ENCODE measurements around the gene ANXA6.
A peak's percentile ranks its signal among the peaks of the same experiment; 100 is the strongest.

ANXA6 gene

GRCh38 chr5:151097820-151098767 is 59.5 kb downstream of the ANXA6 start:
- DNase-seq, result peak; percentile 62

DNA sequence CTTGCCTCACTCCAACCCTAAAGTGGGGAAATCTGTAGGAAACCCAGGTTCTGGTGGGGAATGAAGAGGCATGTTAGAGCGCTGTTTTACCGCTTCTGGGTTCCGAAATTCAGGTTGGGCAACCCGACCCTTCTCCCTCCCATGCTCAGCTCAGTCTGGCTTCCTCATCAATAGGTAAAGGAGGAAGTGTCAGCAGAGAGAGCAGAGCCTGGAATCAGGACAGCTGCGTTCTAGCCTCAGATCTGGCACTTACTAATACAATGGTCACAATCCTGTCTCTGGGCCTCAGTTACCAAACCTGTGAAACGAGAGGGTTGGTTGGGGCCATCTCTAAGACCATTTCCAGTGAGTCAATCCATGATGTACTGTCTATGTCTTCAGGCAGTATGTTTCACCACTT is 60.5 kb downstream of the ANXA6 start:
- peak; percentile 38 for DNase-seq

DNA sequence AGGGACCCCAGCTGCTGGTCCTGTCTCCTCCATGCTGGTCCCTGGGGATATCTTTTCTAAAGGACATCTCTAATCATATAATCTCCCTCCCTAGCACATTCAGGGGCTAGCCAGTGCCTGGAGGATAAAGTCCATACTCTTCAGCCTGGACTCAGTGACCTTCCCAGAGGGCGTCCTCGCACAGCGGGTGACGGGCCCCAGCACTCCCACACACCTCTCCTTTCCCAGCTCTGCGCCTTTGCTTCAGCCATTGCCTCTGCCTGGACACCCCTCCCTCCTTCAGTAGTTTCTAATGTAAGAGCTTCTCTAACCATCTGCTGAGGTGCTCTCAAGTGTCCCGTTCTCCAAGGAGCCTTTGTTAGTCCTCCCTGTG is 61.6 kb downstream of the ANXA6 start:
- no peak for DNase-seq

DNA sequence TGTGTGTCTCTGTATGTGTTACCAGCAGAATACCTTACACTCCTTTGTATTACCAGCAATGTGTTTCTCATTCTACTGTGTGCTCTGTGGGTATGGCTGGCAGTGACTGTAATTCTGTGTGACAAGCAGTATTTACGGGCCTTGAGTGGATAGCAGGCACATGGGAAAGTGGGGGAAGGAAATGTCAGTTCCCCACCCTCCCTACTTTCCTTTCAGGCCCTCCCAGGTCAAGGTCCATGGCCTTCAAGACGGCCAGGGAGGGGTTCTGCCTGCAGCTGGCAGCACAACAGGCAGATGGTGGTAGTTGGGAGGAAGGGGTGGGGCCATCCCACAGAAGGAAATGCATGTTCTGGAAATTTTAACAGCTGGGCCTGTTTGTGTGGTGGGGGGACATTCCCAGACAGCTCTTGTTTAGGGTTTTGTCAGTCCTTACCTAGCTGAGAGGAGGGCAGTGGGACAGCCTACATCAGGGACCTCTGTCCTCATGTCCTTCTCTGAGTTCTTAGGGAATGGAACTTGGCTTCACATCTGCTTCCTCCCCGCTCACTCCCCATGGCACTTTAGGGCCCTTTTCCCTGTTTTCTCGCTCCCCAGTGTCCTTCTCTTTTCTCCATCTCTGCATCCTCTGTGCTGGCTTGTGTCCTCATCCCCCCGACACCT is 62.1 kb downstream of the ANXA6 start:
- DNase-seq, result peak; percentile 24

DNA sequence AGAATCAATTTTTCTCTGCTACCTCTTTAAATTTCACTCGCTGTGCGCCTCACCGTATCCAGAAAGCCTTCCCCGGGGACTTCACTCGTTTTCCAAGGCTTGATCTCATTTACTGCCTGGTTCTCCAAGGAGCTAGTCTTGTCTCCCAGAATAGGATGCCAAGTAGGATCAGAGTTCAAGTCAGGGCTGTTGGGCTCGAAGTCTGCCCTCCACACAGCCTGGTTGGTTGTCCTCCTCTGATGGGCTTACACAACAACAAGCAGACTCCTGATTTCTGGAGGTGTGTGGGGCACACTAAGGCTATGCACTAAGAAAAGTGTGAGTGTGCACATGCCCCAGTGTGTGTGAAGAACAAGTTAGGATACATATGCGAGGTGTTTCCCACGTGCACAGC is 62.7 kb downstream of the ANXA6 start:
- no peak for DNase-seq

- peak; percentile 61 for DNase-seq
Observed at GRCh38 chr5:151094030-151094851, 63.3 kb downstream of the ANXA6 start.

GRCh38 chr5:151093476-151093889 is 64.1 kb downstream of the ANXA6 start:
- peak; percentile 73 for DNase-seq

- DNase-seq, result peak; percentile 70
Observed at GRCh38 chr5:151092762-151093161, 64.8 kb downstream of the ANXA6 start.

DNA sequence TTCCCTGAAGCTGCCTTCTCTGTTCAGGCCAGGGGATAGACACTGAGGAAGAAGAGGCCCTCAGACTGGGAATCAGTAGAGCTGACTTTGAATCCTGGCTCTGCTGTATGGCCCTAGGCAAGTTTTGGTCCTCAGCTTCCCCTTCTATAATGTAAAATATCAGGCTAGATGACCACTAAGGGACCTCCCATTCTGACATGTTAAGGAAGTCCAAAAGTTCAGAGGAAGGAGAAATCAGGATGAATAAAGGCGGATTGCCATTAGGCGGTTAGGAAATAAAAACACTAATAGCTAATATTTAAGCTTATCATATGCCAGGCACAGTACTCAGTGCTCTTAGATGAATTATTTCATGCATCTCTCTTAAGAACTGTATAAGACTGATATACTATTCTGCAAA is 67.9 kb downstream of the ANXA6 start:
- no peak for DNase-seq

GRCh38 chr5:151088986-151089385 is 68.6 kb downstream of the ANXA6 start:
- DNase-seq, result no peak

DNA sequence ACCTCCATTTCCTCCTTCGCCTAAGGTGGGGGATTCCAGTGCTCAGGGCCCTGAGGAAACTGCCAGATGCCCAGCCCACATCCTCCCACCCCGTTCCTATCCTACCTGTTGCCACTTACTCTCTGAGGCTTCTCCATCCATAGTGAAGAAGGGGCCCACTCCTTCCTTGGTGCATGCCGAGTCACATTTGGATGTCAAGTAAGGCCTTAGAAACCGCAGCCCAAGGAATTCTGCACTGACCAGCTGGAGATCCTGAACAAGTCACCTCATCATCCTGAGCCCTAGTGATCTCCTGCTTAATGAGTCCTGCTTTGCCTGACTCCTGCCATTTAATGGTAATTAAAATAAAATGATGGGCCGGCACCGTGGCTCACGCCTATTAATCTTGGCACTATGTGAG is 70.1 kb downstream of the ANXA6 start:
- DNase-seq, result no peak

- DNase-seq, result no peak
Observed at GRCh38 chr5:151086905-151087360, 70.6 kb downstream of the ANXA6 start.

DNA sequence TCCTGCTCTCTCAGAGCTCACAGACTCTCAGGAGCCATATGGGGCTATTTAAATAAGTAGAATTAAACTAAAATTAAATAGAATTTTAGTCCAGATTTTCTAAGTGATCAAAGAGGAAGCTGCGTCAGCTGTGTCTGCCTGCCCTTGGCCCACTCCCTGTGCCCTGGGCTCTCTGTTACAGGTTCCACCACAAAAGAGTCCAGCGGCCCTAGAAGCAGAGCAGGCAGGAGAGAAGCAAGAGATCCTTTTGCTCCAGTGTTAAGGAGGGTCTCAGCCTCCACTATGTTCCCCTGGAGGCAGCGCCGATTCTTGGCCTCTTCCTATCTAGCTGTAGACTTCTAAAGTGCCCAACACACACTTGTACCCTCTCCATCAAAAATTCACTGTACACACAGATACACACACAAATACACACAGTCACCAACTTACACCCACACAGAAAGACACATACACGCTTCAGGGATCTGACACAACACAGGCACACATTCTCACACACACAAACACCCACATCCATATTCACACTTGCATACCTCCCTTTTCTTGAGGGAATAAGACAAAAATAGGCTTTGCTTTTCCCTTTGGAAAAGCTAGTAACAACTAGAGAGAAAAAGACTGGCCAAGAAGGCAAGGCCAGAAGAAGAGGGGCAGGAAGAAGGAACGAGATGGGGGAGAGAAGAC is 71.2 kb downstream of the ANXA6 start:
- DNase-seq, result peak; percentile 53

GRCh38 chr5:151085517-151086041 is 72.0 kb downstream of the ANXA6 start:
- DNase-seq, result no peak

DNA sequence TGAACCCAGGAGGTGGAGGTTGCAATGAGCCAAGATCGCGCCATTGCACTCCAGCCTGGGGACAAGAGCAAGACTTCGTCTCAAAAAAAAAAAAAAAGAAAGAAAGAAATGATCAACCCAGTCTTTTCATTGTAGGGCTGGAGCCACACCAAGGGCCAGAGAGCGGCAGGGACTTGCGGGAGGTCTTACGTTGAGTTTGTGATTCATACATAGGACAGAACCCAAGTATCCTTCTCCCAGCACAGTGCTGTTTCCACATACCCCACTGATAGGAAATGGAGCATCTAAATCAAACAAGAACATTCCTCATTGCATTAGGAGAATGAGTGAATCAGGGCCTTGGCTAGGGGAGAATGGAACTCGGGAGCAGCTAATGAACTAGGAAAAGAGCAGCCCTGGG is 73.2 kb downstream of the ANXA6 start:
- no peak for DNase-seq

GRCh38 chr5:151083081-151083676 is 74.4 kb downstream of the ANXA6 start:
- DNase-seq, result no peak

DNA sequence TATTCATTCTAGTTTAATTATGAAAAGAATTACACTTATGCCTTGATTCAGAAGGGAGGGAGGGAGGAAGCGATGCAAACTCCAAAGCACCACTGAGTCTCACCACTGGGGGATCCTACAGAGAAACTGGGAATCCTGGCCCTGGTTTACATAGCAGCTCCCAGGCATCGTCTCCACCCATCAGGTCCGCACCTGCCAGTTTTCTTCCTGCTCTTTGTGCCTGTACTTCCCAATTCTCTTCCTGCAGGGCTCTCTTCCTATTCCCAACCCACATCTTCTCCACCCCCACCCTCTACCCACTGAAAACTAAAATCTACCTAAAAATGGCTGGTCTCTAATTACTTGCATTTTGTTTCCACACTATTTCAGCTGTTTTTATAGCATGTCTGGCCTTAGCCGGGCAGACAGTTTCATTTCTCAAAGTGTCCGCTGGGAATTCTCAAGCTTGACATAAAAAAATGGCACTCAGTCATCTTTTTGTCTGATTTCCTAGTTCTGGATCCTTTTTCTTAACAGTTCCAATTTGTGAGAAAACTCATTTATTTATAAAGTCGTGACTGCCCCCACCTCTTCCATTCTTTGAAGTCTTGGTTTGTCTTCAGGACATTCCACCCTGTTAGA is 75.2 kb downstream of the ANXA6 start:
- DNase-seq, result peak; percentile 50

- DNase-seq, result no peak
Observed at GRCh38 chr5:151081431-151082281, 75.9 kb downstream of the ANXA6 start.

GRCh38 chr5:151080613-151081430 is 76.8 kb downstream of the ANXA6 start, which contains the start of gene TNIP1:
Gene TNIP1 (minus strand): TSS chr5:151081034. CDS start chr5:151065095, 15,939 bp downstream.
- peak; percentile 96 for DNase-seq

All from hematopoietic multipotent progenitor cell treated with erythropoietin and hydrocortisone succinate and interleukin-3 and kit ligand, for 4 days (in vitro differentiated cells).